ENCODE results near the gene CDT1. TPM values are rescaled to one million over a fixed set of nuclear protein-coding genes. Genes with fewer than 3 reads are reported as not detected.

The CDT1 gene
- total RNA-seq, 1 experiment from 2014 or later, result 160 TPM

DNA sequence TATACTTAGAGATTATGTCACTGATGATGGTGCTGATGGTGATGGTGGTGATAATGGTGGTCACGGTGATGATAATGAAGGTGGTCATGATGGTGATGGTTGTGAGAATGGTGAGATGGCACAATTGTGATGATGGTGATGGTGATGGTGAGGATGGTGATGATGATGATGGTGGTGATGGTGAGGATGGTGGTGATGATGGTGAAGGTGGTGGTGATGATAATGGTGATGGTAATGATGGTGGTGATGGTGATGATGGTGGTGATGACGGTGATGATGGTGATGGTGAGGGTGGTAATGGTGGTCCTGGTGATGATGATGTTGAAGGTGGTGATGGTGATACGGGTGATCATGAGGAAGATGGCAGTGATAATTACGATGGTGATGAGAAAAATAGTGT lies 5.5 kb upstream of the CDT1 start:
- no peak overlapping the region for H2AFZ ChIP-seq (ENCODE audit: low read depth, low read length, poor library complexity, severe bottlenecking)
- intact Hi-C loops (cut with micrococcal nuclease), result no loop called here
- H4K20me1 ChIP-seq (ENCODE audit: insufficient read depth), result no peaks in the 10 kb centered on the region
- H3K27me3 ChIP-seq (ENCODE audit: insufficient read depth, low read length), result no peaks in the 10 kb centered on the region
- ChIA-PET POLR2A (no interaction called here), CTCF (interaction anchor here (0.8 kb wide), 1 partner anchor 60 kb away, joined by 3 read pairs; no protein-coding TSS in a partner anchor), RAD21 (ENCODE audit: low non-redundant PET in 1 of 2, low total read pairs in 2 of 2, uncharacterized antibody in 2 of 2, unreplicated experiment in 2 of 2) (no interaction called here)
- no peak overlapping the region for H3K27ac ChIP-seq (ENCODE audit: low read depth, low read length)
- no peak overlapping the region for H3K4me2 ChIP-seq (ENCODE audit: low read length)
- no peak for DNase-seq (ENCODE audit: low read depth, low spot score)
- TF ChIP-seq, protein P1, sequence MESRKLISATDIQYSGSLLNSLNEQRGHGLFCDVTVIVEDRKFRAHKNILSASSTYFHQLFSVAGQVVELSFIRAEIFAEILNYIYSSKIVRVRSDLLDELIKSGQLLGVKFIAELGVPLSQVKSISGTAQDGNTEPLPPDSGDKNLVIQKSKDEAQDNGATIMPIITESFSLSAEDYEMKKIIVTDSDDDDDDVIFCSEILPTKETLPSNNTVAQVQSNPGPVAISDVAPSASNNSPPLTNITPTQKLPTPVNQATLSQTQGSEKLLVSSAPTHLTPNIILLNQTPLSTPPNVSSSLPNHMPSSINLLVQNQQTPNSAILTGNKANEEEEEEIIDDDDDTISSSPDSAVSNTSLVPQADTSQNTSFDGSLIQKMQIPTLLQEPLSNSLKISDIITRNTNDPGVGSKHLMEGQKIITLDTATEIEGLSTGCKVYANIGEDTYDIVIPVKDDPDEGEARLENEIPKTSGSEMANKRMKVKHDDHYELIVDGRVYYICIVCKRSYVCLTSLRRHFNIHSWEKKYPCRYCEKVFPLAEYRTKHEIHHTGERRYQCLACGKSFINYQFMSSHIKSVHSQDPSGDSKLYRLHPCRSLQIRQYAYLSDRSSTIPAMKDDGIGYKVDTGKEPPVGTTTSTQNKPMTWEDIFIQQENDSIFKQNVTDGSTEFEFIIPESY (IDR thresholded peaks at IDR 0.05; ENCODE audit: extremely low read depth, insufficient replicate concordance, low read length), result no peak
- TF ChIP-seq ELF1 (IDR thresholded peaks at IDR 0.05; ENCODE audit: borderline replicate concordance, low read depth), result no peak
- TF ChIP-seq YY1 (IDR thresholded peaks at IDR 0.05; ENCODE audit: extremely low read depth, insufficient replicate concordance, low read depth, low read length), result no peak
- TF ChIP-seq, protein P2, sequence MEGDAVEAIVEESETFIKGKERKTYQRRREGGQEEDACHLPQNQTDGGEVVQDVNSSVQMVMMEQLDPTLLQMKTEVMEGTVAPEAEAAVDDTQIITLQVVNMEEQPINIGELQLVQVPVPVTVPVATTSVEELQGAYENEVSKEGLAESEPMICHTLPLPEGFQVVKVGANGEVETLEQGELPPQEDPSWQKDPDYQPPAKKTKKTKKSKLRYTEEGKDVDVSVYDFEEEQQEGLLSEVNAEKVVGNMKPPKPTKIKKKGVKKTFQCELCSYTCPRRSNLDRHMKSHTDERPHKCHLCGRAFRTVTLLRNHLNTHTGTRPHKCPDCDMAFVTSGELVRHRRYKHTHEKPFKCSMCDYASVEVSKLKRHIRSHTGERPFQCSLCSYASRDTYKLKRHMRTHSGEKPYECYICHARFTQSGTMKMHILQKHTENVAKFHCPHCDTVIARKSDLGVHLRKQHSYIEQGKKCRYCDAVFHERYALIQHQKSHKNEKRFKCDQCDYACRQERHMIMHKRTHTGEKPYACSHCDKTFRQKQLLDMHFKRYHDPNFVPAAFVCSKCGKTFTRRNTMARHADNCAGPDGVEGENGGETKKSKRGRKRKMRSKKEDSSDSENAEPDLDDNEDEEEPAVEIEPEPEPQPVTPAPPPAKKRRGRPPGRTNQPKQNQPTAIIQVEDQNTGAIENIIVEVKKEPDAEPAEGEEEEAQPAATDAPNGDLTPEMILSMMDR (IDR thresholded peaks at IDR 0.05 in 2 of 3, conservative IDR thresholded peaks at IDR 0.05 in 1 of 3; ENCODE audit: borderline replicate concordance in 1 of 3, insufficient read depth in 1 of 3, low read depth in 2 of 3, low read length in 2 of 3), result no peak
- no peak for TF ChIP-seq TCF7L2 (IDR thresholded peaks at IDR 0.05; ENCODE audit: borderline replicate concordance, extremely low read depth, insufficient read depth, insufficient read length)
- no peak for TF ChIP-seq EZH2phosphoT487 (IDR thresholded peaks at IDR 0.05; ENCODE audit: borderline replicate concordance)
- no peak for TF ChIP-seq ZNF274 (IDR thresholded peaks at IDR 0.05; ENCODE audit: low read depth, low read length)
- no peak for TF ChIP-seq SRF (IDR thresholded peaks at IDR 0.05; ENCODE audit: low read depth)
- no peak for TF ChIP-seq POLR2AphosphoS5 (IDR thresholded peaks at IDR 0.05; ENCODE audit: low read depth, low read length)
- TF ChIP-seq, protein P3, sequence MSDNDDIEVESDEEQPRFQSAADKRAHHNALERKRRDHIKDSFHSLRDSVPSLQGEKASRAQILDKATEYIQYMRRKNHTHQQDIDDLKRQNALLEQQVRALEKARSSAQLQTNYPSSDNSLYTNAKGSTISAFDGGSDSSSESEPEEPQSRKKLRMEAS (IDR thresholded peaks at IDR 0.05), result no peak
- TF ChIP-seq EGR1 (IDR thresholded peaks at IDR 0.05; ENCODE audit: low read depth), result no peak
- no peak for TF ChIP-seq ZFX (IDR thresholded peaks at IDR 0.05)
- TF ChIP-seq, protein P4, sequence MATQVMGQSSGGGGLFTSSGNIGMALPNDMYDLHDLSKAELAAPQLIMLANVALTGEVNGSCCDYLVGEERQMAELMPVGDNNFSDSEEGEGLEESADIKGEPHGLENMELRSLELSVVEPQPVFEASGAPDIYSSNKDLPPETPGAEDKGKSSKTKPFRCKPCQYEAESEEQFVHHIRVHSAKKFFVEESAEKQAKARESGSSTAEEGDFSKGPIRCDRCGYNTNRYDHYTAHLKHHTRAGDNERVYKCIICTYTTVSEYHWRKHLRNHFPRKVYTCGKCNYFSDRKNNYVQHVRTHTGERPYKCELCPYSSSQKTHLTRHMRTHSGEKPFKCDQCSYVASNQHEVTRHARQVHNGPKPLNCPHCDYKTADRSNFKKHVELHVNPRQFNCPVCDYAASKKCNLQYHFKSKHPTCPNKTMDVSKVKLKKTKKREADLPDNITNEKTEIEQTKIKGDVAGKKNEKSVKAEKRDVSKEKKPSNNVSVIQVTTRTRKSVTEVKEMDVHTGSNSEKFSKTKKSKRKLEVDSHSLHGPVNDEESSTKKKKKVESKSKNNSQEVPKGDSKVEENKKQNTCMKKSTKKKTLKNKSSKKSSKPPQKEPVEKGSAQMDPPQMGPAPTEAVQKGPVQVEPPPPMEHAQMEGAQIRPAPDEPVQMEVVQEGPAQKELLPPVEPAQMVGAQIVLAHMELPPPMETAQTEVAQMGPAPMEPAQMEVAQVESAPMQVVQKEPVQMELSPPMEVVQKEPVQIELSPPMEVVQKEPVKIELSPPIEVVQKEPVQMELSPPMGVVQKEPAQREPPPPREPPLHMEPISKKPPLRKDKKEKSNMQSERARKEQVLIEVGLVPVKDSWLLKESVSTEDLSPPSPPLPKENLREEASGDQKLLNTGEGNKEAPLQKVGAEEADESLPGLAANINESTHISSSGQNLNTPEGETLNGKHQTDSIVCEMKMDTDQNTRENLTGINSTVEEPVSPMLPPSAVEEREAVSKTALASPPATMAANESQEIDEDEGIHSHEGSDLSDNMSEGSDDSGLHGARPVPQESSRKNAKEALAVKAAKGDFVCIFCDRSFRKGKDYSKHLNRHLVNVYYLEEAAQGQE (IDR thresholded peaks at IDR 0.05; ENCODE audit: low read depth), result no peak
- no peak for TF ChIP-seq CBX3 (IDR thresholded peaks at IDR 0.05; ENCODE audit: low read depth)
- TF ChIP-seq SP1 (IDR thresholded peaks at IDR 0.05; ENCODE audit: low read depth), result no peak
- TF ChIP-seq JUND (IDR thresholded peaks at IDR 0.05), result no peak
- no peaks in the 10 kb centered on the region for H3K36me3 ChIP-seq (ENCODE audit: control insufficient read depth in 1 of 2, insufficient read depth in 2 of 2, low read length in 2 of 2)
- H3K9ac ChIP-seq (ENCODE audit: low read length), result no peak overlapping the region
- H3K4me1 ChIP-seq (ENCODE audit: control insufficient read depth in 1 of 2, insufficient read depth in 2 of 2, low read length in 2 of 2), result peaks cover 12 to 27% of the 10 kb centered on the region in 2 experiments
- H3K9me2 ChIP-seq (ENCODE audit: insufficient read depth), result no peaks in the 10 kb centered on the region
- no TSS peak for BruUV-seq (replicated peaks)
- 0 out of 2 replicates have a peak, but pooled peaks cover 3% of the 10 kb centered on the region for H3K79me2 ChIP-seq (ENCODE audit: insufficient read depth, low read length)
- ATAC-seq, result no peak
- H3K4me3 ChIP-seq (replicated peaks in 1 of 2; ENCODE audit: low read depth in 1 of 2, low read length in 2 of 2), result no peak overlapping the region
- H3K9me3 ChIP-seq (ENCODE audit: control insufficient read depth in 1 of 2, insufficient read depth in 1 of 2, low read depth in 1 of 2, low read length in 2 of 2), result no peaks in the 10 kb centered on the region
